CD4-positive, alpha-beta T cell (primary cell): ENCODE results near the gene HSH2D. TPM values are rescaled to one million over a fixed set of nuclear protein-coding genes. Genes with fewer than 3 reads are reported as not detected.
A peak's percentile ranks its signal among the peaks of the same experiment; 100 is the strongest.

Experiments
- ATAC-seq: fragments of 200-7000 bp; cut with Tn5 transposase; one replicate; pipeline ENCODE4 v1.10.0; 2022; ENCODE audit warnings: mild to moderate bottlenecking; ENCODE audit not compliant: poor library complexity
- CTCF ChIA-PET: fragments of 350-600 bp; sonication (Branson Sonifier 250); formaldehyde crosslinking; loops from one replicate; lab custom pipeline; 2021; ENCODE audit warnings: antibody characterized with exemption, inconsistent platforms; lab: Charles Lee
- POLR2A ChIA-PET: fragments of 350-600 bp; sonication (Branson Sonifier 250); formaldehyde crosslinking; loops from one replicate; lab custom pipeline; 2021; ENCODE audit warnings: antibody characterized with exemption, inconsistent platforms; lab: Charles Lee
- DNase-seq, 14 experiments: peaks; one replicate each; pipeline ENCODE4 v3.0.0-alpha.2; 2013 to 2020; ENCODE audit warnings: mixed read lengths in 2 of 14
- H3K27ac ChIP-seq, 2 donors: one replicate each; pipeline versions ENCODE4 v1.5.1 to v1.7.0; 2013; ENCODE audit warnings: low read length in 2 of 2, low read depth in 1 of 2, mild to moderate bottlenecking in 1 of 2
- H3K27me3 ChIP-seq, 2 experiments: 1 replicate in 1 of 2; 2 replicates in 1 of 2; pipeline versions ENCODE4 v1.6.1 to v1.7.0; 2013; ENCODE audit warnings: low read length in 2 of 2, control low read depth in 1 of 2, mild to moderate bottlenecking in 1 of 2, moderate library complexity in 1 of 2; ENCODE audit not compliant: insufficient read depth in 2 of 2, control insufficient read depth in 1 of 2
- H3K36me3 ChIP-seq: one replicate; pipeline ENCODE4 v1.6.1; 2013; ENCODE audit warnings: low read length, control low read depth; ENCODE audit not compliant: insufficient read depth
- H3K4me1 ChIP-seq: one replicate; pipeline ENCODE4 v1.6.1; 2013; ENCODE audit warnings: low read length, control low read depth; ENCODE audit not compliant: insufficient read depth
- H3K4me3 ChIP-seq: one replicate; pipeline ENCODE4 v1.5.1; 2013; ENCODE audit warnings: mild to moderate bottlenecking, low read length, moderate library complexity
- H3K9me3 ChIP-seq, 2 experiments: 1 replicate in 1 of 2; 2 replicates in 1 of 2; pipeline versions ENCODE4 v1.6.1 to v1.7.0; 2013; ENCODE audit warnings: low read length in 2 of 2, mild to moderate bottlenecking in 2 of 2, control low read depth in 1 of 2, moderate library complexity in 1 of 2; ENCODE audit not compliant: control insufficient read depth in 1 of 2, insufficient read depth in 1 of 2
- H3K27ac Mint-ChIP-seq: one replicate; pipeline ENCODE4 v1.8.0; 2020; ENCODE audit warnings: mixed read lengths
- H3K27me3 Mint-ChIP-seq: one replicate; pipeline ENCODE4 v1.8.0; 2021; ENCODE audit warnings: mixed read lengths
- H3K36me3 Mint-ChIP-seq: one replicate; pipeline ENCODE4 v1.8.0; 2021; ENCODE audit warnings: low read depth, mixed read lengths
- H3K4me1 Mint-ChIP-seq: one replicate; pipeline ENCODE4 v1.8.0; 2021; ENCODE audit warnings: low read depth, mixed read lengths
- H3K4me3 Mint-ChIP-seq: one replicate; pipeline ENCODE4 v1.8.0; 2020; ENCODE audit warnings: mild to moderate bottlenecking, mixed read lengths
- H3K9me3 Mint-ChIP-seq: one replicate; pipeline ENCODE4 v1.8.0; 2020; ENCODE audit warnings: mixed read lengths
- intact Hi-C, 2 experiments: fragments of 100-400 bp; cut with DNase I in 1 of 2; cut with micrococcal nuclease in 1 of 2; formaldehyde crosslinking; loops; one replicate each; pipeline versions ENCODE4 v1.15.1 to v1.9.0; 2023 to 2025; cut with DNase I, micrococcal nuclease
- total RNA-seq, 174 experiments: library from RNA in 2 of 174; stranded (reverse) in 2 of 174; gene quantifications; one replicate each; pipeline ENCODE4 v1.2.3 and lab custom pipeline; 2021 to 2026
- TF ChIP-seq, protein P1 (sequence below): fragments of 200-600 bp; IDR thresholded peaks from one replicate; pipeline ENCODE4 v1.8.0; 2022; ENCODE audit warnings: antibody characterized with exemption, mild to moderate bottlenecking

Gene HSH2D
- total RNA-seq, 2 experiments from 2014 or later, result 46.0 to 46.9 TPM

DNA sequence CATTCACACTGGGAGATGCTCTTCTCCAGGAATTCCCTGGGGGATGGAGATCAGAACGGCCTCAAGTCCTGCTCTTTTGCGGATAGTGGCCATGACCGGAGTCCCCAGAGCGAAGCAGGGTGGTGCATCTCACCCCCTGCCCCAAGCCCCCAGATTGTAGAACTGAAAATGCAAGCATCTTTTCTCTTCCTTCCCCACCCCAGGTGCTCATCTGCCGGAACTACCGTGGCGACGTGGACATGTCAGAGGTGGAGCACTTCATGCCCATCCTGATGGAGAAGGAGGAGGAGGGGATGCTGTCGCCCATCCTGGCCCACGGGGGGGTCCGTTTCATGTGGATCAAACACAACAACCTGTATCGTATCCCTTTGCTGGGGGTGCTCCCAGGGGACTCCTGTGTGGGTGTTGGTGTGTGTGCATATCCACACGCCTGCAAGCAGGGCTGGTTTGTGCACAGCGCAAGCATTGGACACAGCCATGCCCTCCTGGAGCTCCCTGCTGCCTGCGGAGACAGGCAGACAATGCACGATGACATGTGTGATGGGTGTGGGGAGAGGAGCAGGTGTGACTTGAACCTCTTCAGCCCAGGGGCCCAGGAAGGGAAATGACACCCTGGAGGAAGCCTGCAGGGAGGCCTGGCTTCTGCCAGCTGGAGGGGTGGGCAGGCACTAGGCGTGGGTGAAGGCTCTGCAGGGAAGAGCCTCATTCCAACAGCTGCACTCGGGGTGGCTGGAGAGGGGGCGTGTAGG lies 59.9 kb downstream of the HSH2D start:
- peaks cover 35% of the 10 kb centered on the region for H3K4me1 Mint-ChIP-seq
- ChIA-PET POLR2A (interaction anchor here (1.1 kb wide), 1 partner anchor 70 kb away, joined by 3 read pairs; no protein-coding TSS in a partner anchor), CTCF (no interaction called here)
- intact Hi-C loops, result no loop called here
- Histone ChIP-seq H3K27ac (peak overlapping the region in 1 of 2 donors; percentile 7), H3K4me3 (no peak overlapping the region), H3K4me1 (peaks cover 38% of the 10 kb centered on the region), H3K9me3 (no peaks in the 10 kb centered on the region), H3K27me3 (no peaks in the 10 kb centered on the region), H3K36me3 (peaks cover 68% of the 10 kb centered on the region)
- no peaks in the 10 kb centered on the region for H3K9me3 Mint-ChIP-seq
- no peak overlapping the region for H3K27ac Mint-ChIP-seq
- H3K36me3 Mint-ChIP-seq, result peaks cover 70% of the 10 kb centered on the region
- ATAC-seq, result no peak
- no peak overlapping the region for H3K4me3 Mint-ChIP-seq
- TF ChIP-seq, protein P1, sequence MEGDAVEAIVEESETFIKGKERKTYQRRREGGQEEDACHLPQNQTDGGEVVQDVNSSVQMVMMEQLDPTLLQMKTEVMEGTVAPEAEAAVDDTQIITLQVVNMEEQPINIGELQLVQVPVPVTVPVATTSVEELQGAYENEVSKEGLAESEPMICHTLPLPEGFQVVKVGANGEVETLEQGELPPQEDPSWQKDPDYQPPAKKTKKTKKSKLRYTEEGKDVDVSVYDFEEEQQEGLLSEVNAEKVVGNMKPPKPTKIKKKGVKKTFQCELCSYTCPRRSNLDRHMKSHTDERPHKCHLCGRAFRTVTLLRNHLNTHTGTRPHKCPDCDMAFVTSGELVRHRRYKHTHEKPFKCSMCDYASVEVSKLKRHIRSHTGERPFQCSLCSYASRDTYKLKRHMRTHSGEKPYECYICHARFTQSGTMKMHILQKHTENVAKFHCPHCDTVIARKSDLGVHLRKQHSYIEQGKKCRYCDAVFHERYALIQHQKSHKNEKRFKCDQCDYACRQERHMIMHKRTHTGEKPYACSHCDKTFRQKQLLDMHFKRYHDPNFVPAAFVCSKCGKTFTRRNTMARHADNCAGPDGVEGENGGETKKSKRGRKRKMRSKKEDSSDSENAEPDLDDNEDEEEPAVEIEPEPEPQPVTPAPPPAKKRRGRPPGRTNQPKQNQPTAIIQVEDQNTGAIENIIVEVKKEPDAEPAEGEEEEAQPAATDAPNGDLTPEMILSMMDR, result no peak
- DNase-seq, result peak in 1 of 14 experiments; percentile 20
- no peaks in the 10 kb centered on the region for H3K27me3 Mint-ChIP-seq

DNA sequence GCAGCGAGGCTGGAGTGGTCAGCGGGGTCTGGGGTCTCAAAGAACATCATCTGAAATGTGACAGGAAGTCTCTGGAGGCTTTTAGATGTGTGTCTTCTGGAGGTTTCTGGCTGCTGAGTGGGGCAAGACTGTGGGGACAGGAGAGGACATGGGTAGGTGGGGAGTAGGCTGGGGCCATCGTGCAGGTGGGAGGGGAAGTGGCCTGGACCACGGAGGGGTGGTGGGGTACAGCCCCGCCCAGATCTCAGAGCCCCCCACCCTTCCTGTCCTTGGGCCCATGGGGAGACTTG lies 60.5 kb downstream of the HSH2D start:
- no peak overlapping the region for H3K4me3 Mint-ChIP-seq
- H3K27ac Mint-ChIP-seq, result no peak overlapping the region
- Histone ChIP-seq H3K9me3 (no peaks in the 10 kb centered on the region), H3K27ac (no peak overlapping the region), H3K4me1 (peaks cover 35% of the 10 kb centered on the region), H3K36me3 (peaks cover 73% of the 10 kb centered on the region), H3K27me3 (no peaks in the 10 kb centered on the region), H3K4me3 (no peak overlapping the region)
- peaks cover 75% of the 10 kb centered on the region for H3K36me3 Mint-ChIP-seq
- H3K27me3 Mint-ChIP-seq, result no peaks in the 10 kb centered on the region
- ATAC-seq (no peak), DNase-seq (no peak)
- TF ChIP-seq, protein P1, result no peak
- ChIA-PET POLR2A (no interaction called here), CTCF (no interaction called here)
- intact Hi-C loops, result no loop called here
- no peaks in the 10 kb centered on the region for H3K9me3 Mint-ChIP-seq
- H3K4me1 Mint-ChIP-seq, result peaks cover 31% of the 10 kb centered on the region

DNA sequence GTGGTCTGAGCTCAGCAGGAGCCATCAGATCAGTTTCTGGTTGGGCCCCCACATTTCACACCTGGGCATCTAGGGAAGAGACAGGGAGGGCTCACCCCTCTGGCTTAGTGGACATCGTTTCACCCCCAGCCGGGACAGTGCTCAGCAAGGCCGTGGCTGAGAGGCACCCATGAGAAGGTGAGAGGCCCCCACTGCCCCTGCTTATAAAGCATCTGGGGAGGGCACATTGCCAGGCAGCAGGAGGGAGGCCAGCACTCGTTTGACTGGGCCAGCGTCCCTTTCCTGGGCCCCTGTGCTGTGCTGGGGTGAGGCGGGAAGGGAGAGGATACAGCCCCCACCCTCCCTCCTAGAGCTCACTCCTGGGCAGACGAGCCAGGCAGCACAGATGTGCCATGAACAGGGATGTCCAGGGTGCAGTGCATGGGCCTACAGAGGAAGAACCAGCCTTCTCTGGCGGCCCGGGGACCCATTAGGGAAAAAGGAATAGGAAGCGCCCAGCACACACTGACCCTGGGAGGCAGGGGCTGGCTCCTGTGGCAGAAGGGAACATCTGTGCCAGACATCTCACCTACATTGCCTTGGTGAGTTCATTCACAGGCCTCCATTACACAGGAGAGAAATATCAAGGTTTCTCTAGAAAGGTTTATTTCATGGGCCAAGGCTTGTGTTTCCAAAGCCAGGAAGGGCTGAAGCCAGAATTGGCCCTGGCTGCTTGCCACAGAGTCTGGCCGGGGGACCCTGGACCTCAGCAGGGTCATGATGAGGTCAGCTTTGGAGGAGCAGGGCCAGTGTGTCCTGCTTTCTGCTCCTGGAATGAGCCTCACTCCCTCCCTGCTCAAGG lies 61.9 kb downstream of the HSH2D start:
- Histone ChIP-seq H3K4me1 (peaks cover 21% of the 10 kb centered on the region), H3K27ac (no peak overlapping the region), H3K4me3 (no peak overlapping the region), H3K9me3 (no peaks in the 10 kb centered on the region), H3K36me3 (peaks cover 87% of the 10 kb centered on the region), H3K27me3 (no peaks in the 10 kb centered on the region)
- Mint-ChIP-seq H3K27me3 (no peaks in the 10 kb centered on the region), H3K36me3 (peaks cover 82% of the 10 kb centered on the region), H3K4me1 (peaks cover 21% of the 10 kb centered on the region), H3K4me3 (no peak overlapping the region), H3K9me3 (no peaks in the 10 kb centered on the region), H3K27ac (no peak overlapping the region)
- TF ChIP-seq, protein P1, result no peak
- DNase-seq (peak in 1 of 14 experiments; percentile 25), ATAC-seq (no peak)
- intact Hi-C loops, result no loop called here
- POLR2A ChIA-PET, result no interaction called here
- CTCF ChIA-PET, result no interaction called here
